Measurements from ENCODE around the gene GJD2. TPM values are rescaled to one million over a fixed set of nuclear protein-coding genes. Genes with fewer than 3 reads are reported as not detected.

The GJD2 gene
- total RNA-seq, 1 donor from 2014 or later = not detected

DNA sequence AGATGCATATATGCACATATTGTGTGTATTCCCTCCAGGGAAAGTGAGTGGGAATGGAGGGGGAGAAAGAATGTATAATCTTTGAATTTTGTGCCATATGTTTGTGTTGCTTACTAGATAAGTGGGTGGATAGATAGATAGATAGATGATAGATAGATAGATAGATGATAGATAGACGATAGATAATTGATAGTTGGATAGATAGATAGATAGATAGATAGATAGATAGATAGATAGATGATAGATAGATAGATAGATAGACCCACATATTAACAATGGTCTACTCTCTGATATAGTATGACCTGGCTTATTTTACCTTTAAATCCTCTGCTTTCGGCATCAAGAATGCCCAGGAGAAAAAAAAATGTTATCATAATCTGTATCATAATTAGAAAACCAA lies 21.2 kb downstream of the GJD2 start:
- intact Hi-C loops (cut with DNase I) = no loop called here
- ATAC-seq (ENCODE audit: poor library complexity) = no peak
- no peak for DNase-seq

DNA sequence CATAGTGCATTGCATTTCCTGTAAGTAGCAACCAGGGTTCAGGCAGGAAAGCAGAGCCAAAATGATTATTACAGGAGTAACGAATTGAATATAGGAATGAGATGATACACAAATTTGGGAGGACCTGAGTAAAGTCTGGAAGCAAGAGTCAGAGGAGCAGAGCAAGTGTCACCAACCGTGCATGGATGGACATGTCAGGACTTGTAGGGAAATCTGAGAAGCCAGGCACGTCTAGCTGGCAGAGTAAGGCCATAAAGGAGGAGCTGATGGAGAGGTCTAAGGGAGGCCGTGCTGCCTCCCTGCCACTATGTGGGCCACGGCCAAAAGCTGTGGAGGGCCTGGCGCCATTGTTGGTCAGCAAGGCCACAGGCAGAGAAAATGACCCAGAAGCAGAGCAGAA lies 22.4 kb downstream of the GJD2 start:
- intact Hi-C loops (cut with DNase I) = no loop called here
- DNase-seq = no peak
- ATAC-seq (ENCODE audit: poor library complexity) = no peak

DNA sequence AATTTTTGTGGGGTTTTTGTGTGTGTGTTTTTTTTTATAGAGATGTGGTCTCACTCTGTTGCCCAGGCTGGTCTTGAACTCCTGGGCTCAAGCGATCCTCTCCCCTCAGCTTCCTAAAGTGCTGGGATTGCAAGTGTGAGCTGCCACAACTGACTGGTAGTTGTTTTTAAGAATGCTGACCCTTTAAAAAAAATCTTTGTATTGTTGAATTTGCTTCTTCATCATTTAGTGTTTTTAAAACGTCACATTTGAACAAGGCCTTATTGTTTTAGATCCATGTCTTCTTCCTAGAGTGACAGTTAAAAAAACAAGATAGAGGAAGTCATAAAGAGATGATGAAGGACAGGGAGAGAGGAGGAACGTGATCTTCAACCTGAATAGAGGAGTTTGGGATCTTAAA lies 24.1 kb downstream of the GJD2 start:
- ATAC-seq (ENCODE audit: poor library complexity) (no peak), DNase-seq (no peak)
- intact Hi-C loops (cut with DNase I) = no loop called here

DNA sequence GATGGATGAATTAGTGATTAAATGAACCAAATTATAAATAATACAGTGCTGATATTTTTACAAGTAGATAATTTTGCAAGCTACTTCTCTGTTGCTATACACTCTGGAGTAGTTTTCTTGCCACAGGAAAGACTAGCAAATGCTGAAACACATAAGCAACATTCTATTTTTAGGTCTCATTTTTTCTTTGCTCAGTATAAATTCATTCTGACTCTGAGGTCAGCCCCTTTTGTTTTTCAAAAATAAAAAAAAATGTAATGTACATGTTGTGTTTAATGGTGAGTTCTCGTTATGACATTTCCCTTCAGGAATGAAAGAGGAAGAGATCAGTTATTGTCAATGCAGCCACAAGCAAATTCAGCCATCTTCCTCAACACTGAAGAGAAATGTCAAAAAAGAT lies 24.9 kb downstream of the GJD2 start:
- no peak for ATAC-seq (ENCODE audit: poor library complexity)
- DNase-seq = no peak
- intact Hi-C loops (cut with DNase I) = no loop called here

DNA sequence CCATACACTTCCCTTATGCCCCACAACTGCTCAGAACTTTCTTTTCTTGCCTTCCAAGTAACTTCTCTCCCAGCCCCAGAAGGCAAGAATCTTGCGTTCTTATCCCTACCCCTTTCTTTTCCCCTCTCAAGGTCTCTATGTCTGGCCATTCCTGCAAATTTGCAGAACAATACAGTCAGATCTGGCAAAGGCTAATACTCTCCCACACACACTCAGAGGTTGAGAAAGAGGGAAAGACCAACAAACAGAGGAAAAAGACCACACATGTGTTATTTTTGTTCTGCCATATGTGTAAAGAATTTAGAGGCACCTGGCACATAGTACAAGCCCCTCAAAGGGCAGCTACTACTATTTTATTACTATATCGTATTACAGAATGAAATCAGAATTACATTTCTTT lies 25.7 kb downstream of the GJD2 start:
- intact Hi-C loops (cut with DNase I) = no loop called here
- DNase-seq (no peak), ATAC-seq (ENCODE audit: poor library complexity) (no peak)

DNA sequence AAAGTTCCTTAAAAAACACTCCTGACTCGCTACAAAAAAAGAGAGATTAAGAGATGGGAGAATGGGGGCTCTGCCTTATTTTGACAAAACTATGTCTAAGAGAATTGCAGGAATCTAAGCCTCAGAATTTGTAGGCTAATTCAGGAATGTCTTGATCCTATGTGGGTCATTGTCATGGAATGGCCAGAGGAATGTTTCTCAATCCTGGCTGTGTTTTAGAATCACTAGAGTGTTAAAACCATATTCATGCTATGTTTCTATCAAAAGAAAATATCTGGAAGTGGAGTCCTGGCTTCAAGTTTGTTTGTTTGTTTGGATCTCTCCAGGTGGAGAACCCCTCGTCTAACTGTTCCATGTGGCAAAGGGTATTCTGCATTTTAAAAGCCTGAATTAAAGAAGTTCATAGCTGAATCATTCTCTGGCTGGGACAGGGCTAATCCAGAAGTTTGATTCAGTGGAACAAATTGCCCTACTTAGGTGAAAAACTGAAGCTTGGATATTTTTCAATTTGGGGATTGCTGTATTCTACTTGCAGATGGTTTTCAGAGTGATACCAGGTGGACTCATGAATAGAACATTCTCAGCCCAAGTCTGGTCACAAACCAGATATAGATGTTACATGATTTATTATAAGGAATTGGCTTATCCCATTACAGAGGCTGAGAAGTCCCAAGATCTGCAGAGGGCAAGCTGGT lies 28.2 kb downstream of the GJD2 start:
- ATAC-seq (ENCODE audit: poor library complexity) (no peak), DNase-seq (no peak)
- intact Hi-C loops (cut with DNase I) = no loop called here

DNA sequence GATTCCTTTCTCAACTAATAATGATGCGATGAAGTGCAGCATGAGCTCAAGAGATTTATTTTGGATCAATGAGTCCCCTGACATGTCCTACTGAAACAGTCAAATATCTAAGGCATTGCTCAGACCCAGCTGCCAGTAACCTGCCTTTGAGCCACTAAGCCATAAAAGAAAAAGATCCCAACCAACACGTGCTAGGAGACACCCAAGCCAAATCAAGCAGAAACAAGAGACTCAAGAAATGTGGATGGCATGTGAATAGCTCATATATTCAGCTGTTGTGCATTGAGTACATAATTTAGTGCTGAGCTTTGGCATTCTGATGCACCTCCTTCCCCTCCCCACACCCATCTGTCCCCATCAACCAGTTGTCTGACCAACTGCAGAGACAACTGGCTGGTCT lies 29.2 kb downstream of the GJD2 start:
- intact Hi-C loops (cut with DNase I) = no loop called here
- no peak for ATAC-seq (ENCODE audit: poor library complexity)

DNA sequence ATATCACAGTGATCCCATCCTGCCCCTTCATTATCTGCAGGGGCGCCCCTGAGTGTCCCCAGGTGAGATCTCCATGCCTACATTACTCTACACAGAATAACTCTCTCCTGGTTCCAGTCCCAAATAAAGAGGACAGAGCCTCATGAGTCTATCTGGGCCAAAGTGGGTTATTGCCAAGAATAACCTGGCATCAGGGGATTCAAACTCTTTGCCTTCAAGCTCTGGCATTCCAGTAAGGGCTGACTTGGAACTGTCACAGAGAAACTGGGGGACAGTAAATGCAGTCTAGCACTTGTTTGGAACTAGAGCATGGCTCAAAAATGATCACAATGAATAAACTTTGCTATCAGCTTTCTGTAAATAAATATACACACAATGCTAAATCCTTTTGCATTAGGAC lies 30.3 kb downstream of the GJD2 start:
- DNase-seq = no peak
- intact Hi-C loops (cut with DNase I) = no loop called here
- peak; percentile 20 for ATAC-seq (ENCODE audit: poor library complexity)

More for the DNA sequence above, 29.2 kb downstream of the GJD2 start:
- no peak for DNase-seq

DNA sequence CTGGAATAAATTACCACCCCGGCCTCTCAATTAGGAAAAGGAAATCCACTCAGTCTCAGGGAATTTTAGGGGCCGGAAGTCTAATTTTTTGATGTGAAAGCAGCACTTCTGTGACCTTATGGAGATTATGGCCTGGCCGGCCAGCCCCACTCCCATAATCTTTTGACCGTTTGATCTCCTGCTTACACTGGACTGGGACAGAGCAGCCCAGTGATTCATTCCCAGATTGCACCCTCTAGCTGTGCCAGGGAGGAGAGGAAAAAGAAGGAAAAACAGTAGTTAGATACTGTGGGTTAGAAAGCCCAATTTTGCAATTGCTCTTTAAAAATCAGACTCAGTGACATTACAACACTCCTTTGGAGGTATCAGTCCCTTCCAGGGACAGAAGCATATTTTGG lies 32.4 kb downstream of the GJD2 start:
- intact Hi-C loops (cut with DNase I) = no loop called here
- peak; percentile 45 for ATAC-seq (ENCODE audit: poor library complexity)
- DNase-seq = no peak

DNA sequence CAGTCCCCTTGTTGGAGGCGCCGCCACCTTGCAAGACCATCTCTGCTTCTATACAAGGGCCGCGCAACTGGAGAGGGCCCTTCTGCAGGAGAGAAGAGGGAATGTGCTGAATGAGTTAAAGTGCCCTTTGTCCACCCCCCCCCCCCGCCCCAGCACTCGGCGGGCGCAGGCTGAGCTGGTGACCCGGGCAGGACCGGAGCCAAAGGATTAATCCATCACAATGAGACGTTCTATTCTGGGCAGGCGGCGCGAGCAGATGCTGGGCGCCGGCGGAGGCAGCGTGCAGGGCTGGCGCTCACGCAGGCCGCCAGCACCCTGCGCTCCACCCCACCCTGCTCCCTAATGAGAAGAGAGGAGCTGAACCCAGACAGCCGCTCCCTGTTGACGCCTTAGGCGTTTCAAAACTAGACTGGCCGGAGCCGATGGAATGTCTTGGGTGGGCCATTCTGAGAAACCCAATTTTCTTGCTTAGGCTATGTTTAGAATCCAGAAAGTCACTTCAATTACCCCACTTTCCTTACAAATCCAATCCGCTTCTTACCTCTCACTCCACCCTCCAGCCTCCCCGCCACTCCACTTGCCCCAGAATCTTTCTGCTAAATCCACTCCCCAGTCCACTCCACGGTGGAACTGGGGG lies 32.9 kb downstream of the GJD2 start:
- peak; percentile 93 for ATAC-seq (ENCODE audit: poor library complexity)
- intact Hi-C loops (cut with DNase I) = no loop called here
- peak; percentile 75 for DNase-seq

DNA sequence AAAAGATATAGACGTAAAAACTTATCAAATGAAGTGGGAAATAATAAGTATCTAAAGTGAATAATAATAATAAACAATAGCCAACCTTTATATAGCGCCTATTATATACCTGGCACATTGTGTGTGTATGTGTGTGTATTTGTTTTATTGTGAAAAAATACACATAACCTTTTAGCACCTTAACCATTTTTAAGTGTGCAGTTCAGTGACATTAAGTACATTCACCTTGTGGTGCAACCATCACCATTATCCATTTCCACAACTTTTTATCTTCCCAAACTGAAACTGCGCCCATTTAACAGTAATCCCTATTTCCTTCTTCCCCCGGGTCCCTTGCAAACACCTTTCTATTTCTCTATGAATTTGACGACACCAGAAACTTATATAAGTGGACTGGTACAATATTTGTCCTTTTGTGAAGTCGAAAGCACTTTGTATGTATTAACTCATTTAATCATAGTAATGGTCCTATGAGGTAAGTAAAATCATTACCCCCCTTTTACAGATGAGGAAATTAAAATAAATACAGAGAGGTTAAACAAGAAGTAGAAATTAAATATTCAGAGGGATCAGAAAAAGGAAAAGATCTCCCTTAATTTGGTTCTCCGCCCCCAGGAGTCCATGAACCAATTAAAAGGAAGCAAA lies 33.5 kb downstream of the GJD2 start:
- intact Hi-C loops (cut with DNase I) = no loop called here
- no peak for DNase-seq
- ATAC-seq (ENCODE audit: poor library complexity) = no peak

DNA sequence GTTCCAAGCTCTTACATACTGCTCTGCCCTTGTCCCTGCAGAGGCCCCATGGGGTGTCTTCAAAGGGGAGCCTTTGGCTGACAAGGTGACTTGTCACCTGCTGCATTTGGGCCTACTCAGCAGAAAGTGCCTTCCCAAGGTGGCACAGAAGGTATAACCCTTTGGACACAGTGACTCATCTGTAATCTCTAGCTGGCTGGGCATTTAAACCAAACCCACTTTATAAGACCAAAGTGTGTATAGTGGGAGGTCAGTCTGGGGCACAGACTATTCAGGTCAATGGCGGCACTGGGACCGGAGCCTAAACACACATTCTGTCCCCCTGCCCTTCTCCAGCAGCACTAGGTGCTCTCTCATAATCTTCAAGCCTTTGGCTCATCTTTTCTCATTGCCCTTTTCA lies 35.1 kb downstream of the GJD2 start:
- ATAC-seq (ENCODE audit: poor library complexity) = no peak
- no peak for DNase-seq
- intact Hi-C loops (cut with DNase I) = no loop called here

DNA sequence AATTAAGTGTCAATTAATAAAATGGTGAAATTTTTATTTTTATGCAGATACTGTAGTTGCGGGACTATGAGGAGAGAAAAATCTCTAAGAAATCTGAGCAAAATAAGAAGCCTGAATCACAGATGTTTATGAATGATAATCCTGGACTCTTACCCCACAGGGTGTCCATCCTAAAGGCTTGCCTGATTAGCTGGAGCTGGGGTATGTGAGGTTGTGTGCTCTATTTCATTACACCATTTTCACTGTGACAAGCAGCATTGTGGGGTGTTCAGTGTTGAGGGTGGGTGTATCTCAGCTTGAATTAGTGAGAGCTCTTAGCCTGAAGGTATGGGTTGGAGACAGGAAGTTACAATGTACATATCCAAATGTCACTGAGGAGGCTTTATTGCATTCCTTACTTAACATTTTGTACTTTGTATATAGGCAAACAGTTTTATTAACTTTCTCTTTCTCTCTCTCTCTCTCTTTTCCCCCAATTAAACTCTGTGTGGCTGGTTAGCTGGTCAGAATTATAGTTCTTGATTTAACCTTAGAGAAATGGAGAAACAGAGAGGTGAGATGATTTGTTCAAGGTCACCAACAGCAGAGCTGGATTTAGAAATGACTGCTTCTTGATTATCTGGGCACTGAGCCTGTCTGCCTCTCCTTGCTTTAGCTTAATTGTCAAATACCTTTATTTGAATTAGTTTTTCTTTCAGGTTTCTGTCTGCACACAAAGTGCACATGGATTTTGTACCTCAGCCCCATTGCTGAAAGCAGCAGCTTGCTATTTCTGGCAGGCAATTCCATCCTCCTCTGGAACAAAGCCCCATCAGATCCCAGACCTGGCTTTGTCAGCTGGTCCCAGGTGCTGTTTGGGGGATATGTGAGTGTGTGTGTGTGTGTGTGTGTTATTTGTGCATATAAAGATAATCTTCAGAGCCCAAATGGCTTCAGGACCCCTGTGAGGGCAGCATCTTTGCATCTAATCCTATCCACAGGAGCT lies 35.8 kb downstream of the GJD2 start:
- intact Hi-C loops (cut with DNase I) = no loop called here
- DNase-seq (no peak), ATAC-seq (ENCODE audit: poor library complexity) (no peak)

DNA sequence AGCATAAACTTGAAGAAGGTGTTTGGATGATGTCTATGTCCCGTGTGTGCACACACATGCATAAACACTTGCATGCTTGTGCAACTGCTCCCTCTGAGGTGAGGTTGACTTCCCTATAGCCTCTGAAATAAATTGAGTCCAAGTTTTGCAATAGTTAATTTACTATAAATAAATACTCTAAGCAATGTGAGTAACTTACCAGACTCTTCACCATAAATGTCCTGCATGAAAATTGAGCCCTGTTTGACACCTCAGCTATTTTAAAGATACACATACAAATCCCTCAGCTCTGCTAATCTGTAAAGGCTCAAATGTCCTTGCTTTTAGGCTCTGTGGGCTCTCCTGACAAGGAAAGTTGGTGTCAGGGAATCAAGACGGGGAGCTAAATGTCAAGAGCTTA lies 37.1 kb downstream of the GJD2 start:
- ATAC-seq (ENCODE audit: poor library complexity) = no peak
- intact Hi-C loops (cut with DNase I) = no loop called here
- DNase-seq = no peak

DNA sequence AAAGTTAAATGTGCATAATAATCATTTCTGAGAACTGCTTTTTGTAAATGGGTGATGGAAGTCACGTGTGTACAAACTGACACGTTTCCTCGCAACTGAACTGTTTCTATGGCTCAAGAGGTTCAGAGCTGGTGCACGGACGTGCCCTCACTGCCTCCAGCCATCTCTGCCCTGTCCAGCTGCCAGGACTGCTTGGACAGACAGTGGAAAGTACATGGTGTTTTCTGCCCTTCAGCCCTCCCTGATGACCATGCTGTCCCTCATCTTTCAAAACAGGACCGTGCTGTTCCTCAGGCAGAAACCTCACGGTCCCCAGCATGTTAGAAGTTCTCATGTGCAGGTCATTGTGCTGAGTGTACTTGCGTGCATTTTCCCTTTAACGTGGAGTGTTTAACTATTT lies 38.7 kb downstream of the GJD2 start:
- peak; percentile 89 for ATAC-seq (ENCODE audit: poor library complexity)
- intact Hi-C loops (cut with DNase I) = no loop called here
- DNase-seq = peak; percentile 76

DNA sequence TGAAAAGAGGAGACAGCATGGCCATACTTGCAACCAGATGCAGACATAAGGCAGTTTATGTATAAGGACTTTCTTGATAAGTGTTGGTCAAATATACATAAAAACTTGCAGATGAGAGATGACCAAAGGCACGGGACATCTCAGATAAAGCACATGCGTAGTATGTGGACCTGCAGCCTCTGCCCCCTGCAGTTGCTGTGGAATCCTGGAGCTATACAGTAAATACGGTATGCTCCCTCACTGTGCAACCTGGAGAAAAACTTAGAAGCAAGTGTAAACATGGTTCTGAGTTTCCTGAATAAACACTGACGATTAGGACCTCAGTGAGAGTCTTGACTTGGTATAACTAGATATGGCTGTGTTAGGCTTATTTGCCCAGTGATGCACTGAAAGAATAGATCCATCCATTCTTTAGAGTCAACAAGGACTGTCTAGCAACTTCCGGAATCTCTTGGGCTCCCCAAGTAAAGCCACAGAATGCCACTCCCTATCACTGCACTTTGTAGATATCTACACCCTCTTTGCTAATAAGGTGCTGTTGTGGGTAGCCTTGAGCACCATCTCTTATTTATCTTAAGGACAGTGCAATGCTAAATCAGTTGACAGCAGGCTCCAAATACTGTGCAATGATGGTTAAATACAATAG lies 40.2 kb downstream of the GJD2 start:
- DNase-seq (no peak), ATAC-seq (ENCODE audit: poor library complexity) (no peak)
- intact Hi-C loops (cut with DNase I) = loop anchor here (5.0 kb wide), 1 partner anchor 83 kb away; the partner anchor contains the start of gene ACTC1

DNA sequence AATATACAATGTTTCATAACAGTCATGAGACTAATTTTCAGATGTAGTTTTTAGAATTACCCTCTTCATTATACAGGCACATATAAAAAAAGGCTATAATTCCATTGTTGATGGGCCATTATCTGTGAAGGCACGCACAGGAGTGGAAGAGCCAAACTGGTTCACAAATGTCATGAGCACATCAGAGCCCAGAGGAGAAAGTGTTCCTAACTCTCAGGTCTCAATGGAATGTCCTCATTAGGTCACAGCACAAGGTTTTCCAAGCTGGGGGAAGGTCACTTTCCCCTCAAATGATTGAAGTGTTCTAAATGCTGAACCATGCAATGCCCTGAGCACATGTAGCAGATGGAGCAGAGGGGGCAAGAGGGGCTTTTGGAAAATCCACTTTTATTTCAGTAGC lies 41.2 kb downstream of the GJD2 start:
- peak; percentile 42 for ATAC-seq (ENCODE audit: poor library complexity)
- intact Hi-C loops (cut with DNase I) = loop anchor here (5.0 kb wide), 1 partner anchor 84 kb away; the partner anchor contains the start of gene ACTC1
- DNase-seq = no peak

DNA sequence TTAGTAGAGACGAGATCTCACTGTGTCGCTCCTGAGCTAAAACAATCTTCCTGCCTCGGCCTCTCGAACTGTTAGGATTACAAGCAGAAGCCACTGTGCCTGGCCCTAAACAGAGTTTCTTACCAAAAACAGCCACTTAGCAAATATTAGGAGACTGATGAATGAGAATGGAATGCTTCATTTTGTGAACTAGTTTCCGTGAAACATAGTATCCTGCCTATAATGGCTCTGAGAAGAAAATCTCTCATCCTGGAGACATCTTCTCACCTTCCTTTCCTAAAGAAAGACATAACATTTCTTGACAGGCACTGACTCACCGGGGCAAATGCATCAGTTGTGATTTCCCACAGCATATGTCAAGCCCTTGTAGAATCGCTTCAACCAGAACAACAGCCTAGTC lies 44.9 kb downstream of the GJD2 start:
- ATAC-seq (ENCODE audit: poor library complexity) (no peak), DNase-seq (no peak)
- intact Hi-C loops (cut with DNase I) = loop anchor here (5.0 to 10.0 kb wide), 2 partner anchors 87 to 205 kb away; partner anchors contain the start of gene ACTC1

Data from Right ventricle myocardium superior (tissue), 1 donor.